HepG2 (cell line): Measurements from ENCODE around the gene TEF. TPM values are rescaled to one million over a fixed set of nuclear protein-coding genes. Genes with fewer than 3 reads are reported as not detected.

Source experiments
- SMAD3 ChIP-seq: sonication (generic); formaldehyde crosslinking; IDR thresholded peaks from 2 replicates; pipeline ENCODE4 v1.4.0; 2020; ENCODE audit warnings: missing genetic modification reagents
- SRSF1 ChIP-seq: fragments of 200-400 bp; formaldehyde crosslinking; optimal IDR thresholded peaks from 2 replicates; pipeline ENCODE3; 2017; ENCODE audit warnings: mild to moderate bottlenecking, low read depth, low read length, moderate library complexity
- ZNF232 ChIP-seq: sonication (generic); formaldehyde crosslinking; IDR thresholded peaks from 2 replicates; pipeline ENCODE4 v1.4.0; 2020; ENCODE audit warnings: missing genetic modification reagents, borderline replicate concordance
- ZNF292 ChIP-seq: sonication (generic); formaldehyde crosslinking; IDR thresholded peaks from 2 replicates; pipeline ENCODE4 v1.8.1; 2022; ENCODE audit warnings: mild to moderate bottlenecking, low read depth, missing genetic modification reagents, borderline replicate concordance
- ZNF7 ChIP-seq: IDR thresholded peaks from 2 replicates; pipeline ENCODE4 v1.6.1; 2016; ENCODE audit warnings: missing biosample characterization, missing genetic modification reagents
- polyA plus RNA-seq, 8 experiments: library from polyadenylated mRNA; depleted of rRNA in 3 of 8; stranded (reverse) in 7 of 8; unstranded in 1 of 8; fragments of >200 nt; fragmentation: Illumina TruSeq in 4 of 8; extraction: Trizol in 4 of 8; gene quantifications; 2 replicates each; pipeline versions ENCODE4 v1.2.1 to v1.2.3, GENCODE V29; 2011 to 2016; ENCODE audit warnings: low read depth in 4 of 8, missing spikeins in 1 of 8, mixed read lengths in 1 of 8; ENCODE audit not compliant: insufficient read depth in 1 of 8
- total RNA-seq, 5 experiments: library from RNA; depleted of rRNA; stranded (reverse); fragments of >200 nt; fragmentation: Illumina TruSeq; extraction: Trizol; gene quantifications; 2 replicates each; pipeline ENCODE4 v1.2.3, GENCODE V29; 2016; ENCODE audit warnings: low read depth in 1 of 5
- TF ChIP-seq, protein P1 (sequence below), 2 experiments: sonication (generic) in 1 of 2; formaldehyde crosslinking in 1 of 2; IDR thresholded peaks; 2 replicates each; pipeline versions ENCODE4 v1.4.0 to v1.6.1; 2016 to 2020; ENCODE audit warnings: borderline replicate concordance in 1 of 2, low read depth in 1 of 2, mild to moderate bottlenecking in 1 of 2, missing genetic modification reagents in 1 of 2
- TF ChIP-seq, protein P2 (sequence below): sonication (generic); formaldehyde crosslinking; IDR thresholded peaks from 2 replicates; pipeline ENCODE4 v1.8.0; 2023; ENCODE audit warnings: mild to moderate bottlenecking, missing genetic modification reagents
- TF ChIP-seq, protein P3 (sequence below): sonication (generic); formaldehyde crosslinking; IDR thresholded peaks from 2 replicates; pipeline ENCODE4; 2020; ENCODE audit warnings: missing genetic modification reagents, mild to moderate bottlenecking, borderline replicate concordance
- TF ChIP-seq, protein P4 (sequence below): sonication (generic); formaldehyde crosslinking; IDR thresholded peaks from 2 replicates; pipeline ENCODE4 v1.4.0; 2020; ENCODE audit warnings: missing genetic modification reagents, borderline replicate concordance
- TF ChIP-seq, protein P5 (sequence below): sonication (generic); formaldehyde crosslinking; IDR thresholded peaks from 2 replicates; pipeline ENCODE4 v1.4.0; 2020; ENCODE audit warnings: mild to moderate bottlenecking, low read depth, missing genetic modification reagents

Gene TEF
- total and polyA plus RNA-seq, 2 of the 13 experiments (the other 11 are each of a cell fraction or from before 2014, with no cell fraction given) = 7.6 to 11.2 TPM

DNA sequence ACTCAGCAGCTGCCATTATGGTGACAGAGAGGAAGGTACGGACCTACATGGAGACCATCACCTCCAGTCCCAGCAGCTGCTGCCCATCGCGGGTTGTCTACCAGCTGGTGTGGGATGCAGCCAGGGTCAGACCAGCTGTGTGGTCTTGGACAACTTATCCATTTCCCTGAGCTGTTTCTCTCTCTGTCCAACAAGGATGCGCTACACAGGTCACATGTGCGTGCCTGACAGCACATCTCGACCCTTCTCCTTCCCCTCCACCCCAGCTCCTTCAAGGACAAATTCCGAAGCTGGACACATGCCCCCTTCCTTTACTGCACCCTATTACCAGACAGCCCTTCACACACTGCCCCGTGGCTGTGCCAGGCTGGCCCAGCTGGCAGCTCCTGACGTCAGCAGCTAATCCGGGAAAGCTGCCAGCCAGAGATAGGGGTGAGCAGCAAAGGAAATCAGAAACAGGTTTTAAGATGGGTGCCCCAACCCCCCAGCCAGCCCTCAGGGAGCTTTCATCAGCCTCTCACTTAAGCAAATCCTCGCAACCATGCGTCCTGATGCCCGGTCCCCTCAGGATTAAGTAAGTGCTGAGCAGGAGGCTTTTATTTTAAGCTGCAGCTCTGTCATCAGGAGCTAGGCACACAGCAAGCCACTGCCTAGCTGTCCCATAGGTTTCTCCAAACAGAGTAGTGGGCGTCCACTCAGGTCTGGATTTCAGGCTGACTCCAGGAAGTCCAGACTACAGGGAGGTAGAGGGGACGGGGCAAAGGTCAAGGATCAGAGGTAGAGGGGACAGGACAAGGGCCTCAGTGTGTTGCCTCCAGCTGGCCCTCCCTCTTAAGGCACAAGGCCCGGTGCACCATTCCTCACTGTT is 20.3 kb downstream of the TEF start (continued):
- TF ChIP-seq, protein P1, sequence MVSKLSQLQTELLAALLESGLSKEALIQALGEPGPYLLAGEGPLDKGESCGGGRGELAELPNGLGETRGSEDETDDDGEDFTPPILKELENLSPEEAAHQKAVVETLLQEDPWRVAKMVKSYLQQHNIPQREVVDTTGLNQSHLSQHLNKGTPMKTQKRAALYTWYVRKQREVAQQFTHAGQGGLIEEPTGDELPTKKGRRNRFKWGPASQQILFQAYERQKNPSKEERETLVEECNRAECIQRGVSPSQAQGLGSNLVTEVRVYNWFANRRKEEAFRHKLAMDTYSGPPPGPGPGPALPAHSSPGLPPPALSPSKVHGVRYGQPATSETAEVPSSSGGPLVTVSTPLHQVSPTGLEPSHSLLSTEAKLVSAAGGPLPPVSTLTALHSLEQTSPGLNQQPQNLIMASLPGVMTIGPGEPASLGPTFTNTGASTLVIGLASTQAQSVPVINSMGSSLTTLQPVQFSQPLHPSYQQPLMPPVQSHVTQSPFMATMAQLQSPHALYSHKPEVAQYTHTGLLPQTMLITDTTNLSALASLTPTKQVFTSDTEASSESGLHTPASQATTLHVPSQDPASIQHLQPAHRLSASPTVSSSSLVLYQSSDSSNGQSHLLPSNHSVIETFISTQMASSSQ (IDR thresholded peaks at IDR 0.05; ENCODE audit: low read depth) = no peak
- TF ChIP-seq, protein P1 (CRISPR knock-in tag; IDR thresholded peaks at IDR 0.05; ENCODE audit: borderline replicate concordance) = no peak
- TF ChIP-seq, protein P2, sequence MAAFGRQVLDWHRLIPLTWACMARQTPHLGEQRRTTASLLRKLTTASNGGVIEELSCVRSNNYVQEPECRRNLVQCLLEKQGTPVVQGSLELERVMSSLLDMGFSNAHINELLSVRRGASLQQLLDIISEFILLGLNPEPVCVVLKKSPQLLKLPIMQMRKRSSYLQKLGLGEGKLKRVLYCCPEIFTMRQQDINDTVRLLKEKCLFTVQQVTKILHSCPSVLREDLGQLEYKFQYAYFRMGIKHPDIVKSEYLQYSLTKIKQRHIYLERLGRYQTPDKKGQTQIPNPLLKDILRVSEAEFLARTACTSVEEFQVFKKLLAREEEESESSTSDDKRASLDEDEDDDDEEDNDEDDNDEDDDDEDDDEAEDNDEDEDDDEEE (CRISPR knock-in tag) = no peak
- TF ChIP-seq, protein P3, sequence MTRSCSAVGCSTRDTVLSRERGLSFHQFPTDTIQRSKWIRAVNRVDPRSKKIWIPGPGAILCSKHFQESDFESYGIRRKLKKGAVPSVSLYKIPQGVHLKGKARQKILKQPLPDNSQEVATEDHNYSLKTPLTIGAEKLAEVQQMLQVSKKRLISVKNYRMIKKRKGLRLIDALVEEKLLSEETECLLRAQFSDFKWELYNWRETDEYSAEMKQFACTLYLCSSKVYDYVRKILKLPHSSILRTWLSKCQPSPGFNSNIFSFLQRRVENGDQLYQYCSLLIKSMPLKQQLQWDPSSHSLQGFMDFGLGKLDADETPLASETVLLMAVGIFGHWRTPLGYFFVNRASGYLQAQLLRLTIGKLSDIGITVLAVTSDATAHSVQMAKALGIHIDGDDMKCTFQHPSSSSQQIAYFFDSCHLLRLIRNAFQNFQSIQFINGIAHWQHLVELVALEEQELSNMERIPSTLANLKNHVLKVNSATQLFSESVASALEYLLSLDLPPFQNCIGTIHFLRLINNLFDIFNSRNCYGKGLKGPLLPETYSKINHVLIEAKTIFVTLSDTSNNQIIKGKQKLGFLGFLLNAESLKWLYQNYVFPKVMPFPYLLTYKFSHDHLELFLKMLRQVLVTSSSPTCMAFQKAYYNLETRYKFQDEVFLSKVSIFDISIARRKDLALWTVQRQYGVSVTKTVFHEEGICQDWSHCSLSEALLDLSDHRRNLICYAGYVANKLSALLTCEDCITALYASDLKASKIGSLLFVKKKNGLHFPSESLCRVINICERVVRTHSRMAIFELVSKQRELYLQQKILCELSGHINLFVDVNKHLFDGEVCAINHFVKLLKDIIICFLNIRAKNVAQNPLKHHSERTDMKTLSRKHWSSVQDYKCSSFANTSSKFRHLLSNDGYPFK (CRISPR knock-in tag) = no peak
- TF ChIP-seq SMAD3 (no peak), ZNF232 (CRISPR knock-in tag) (no peak), ZNF292 (CRISPR knock-in tag) (peak; percentile 59; the same call in 1 of the 2 replicates), ZNF7 (CRISPR knock-in tag) (no peak), SRSF1 (peak; percentile 38)
- TF ChIP-seq, protein P4, sequence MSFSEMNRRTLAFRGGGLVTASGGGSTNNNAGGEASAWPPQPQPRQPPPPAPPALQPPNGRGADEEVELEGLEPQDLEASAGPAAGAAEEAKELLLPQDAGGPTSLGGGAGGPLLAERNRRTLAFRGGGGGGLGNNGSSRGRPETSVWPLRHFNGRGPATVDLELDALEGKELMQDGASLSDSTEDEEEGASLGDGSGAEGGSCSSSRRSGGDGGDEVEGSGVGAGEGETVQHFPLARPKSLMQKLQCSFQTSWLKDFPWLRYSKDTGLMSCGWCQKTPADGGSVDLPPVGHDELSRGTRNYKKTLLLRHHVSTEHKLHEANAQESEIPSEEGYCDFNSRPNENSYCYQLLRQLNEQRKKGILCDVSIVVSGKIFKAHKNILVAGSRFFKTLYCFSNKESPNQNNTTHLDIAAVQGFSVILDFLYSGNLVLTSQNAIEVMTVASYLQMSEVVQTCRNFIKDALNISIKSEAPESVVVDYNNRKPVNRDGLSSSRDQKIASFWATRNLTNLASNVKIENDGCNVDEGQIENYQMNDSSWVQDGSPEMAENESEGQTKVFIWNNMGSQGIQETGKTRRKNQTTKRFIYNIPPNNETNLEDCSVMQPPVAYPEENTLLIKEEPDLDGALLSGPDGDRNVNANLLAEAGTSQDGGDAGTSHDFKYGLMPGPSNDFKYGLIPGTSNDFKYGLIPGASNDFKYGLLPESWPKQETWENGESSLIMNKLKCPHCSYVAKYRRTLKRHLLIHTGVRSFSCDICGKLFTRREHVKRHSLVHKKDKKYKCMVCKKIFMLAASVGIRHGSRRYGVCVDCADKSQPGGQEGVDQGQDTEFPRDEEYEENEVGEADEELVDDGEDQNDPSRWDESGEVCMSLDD = no peak
- TF ChIP-seq, protein P5, sequence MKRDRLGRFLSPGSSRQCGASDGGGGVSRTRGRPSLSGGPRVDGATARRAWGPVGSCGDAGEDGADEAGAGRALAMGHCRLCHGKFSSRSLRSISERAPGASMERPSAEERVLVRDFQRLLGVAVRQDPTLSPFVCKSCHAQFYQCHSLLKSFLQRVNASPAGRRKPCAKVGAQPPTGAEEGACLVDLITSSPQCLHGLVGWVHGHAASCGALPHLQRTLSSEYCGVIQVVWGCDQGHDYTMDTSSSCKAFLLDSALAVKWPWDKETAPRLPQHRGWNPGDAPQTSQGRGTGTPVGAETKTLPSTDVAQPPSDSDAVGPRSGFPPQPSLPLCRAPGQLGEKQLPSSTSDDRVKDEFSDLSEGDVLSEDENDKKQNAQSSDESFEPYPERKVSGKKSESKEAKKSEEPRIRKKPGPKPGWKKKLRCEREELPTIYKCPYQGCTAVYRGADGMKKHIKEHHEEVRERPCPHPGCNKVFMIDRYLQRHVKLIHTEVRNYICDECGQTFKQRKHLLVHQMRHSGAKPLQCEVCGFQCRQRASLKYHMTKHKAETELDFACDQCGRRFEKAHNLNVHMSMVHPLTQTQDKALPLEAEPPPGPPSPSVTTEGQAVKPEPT (CRISPR knock-in tag) = 0 out of 2 replicates have a peak, but pooled peaks have one; percentile 17
